Fibroblast of villous mesenchyme (primary cell): ENCODE data around the gene CDC42EP5. TPM values are rescaled to one million over a fixed set of nuclear protein-coding genes. Genes with fewer than 3 reads are reported as not detected.

Source experiments
- DNase-seq: peaks from one replicate; pipeline ENCODE4 v3.0.0-alpha.2; 2010; ENCODE audit warnings: low read depth
- H3K4me3 ChIP-seq: 2 replicates; pipeline ENCODE4 v1.5.1; 2011; ENCODE audit warnings: low read depth, mild to moderate bottlenecking, low read length
- CTCF ChIP-seq: IDR thresholded peaks from 2 replicates; pipeline ENCODE4 v1.5.1; 2012; ENCODE audit warnings: low read depth, mild to moderate bottlenecking, low read length; ENCODE audit not compliant: insufficient read depth
- small RNA-seq: library from RNA; depleted of rRNA; stranded (forward); fragments of <200 nt; gene quantifications from one replicate; pipeline ENCODE3, GENCODE V24; 2012
- total RNA-seq: library from RNA; depleted of rRNA; stranded (reverse); fragments of >200 nt; gene quantifications from 2 replicates; pipeline ENCODE4 v1.2.3, GENCODE V29; 2012

The CDC42EP5 gene
- total RNA-seq, 1 donor, result 12.5 TPM

GRCh38 chr19:54416695-54417491 is 56.2 kb downstream of the CDC42EP5 start:
- no peak for DNase-seq
- no peak overlapping the region for H3K4me3 ChIP-seq
- TF ChIP-seq CTCF, result no peak

DNA sequence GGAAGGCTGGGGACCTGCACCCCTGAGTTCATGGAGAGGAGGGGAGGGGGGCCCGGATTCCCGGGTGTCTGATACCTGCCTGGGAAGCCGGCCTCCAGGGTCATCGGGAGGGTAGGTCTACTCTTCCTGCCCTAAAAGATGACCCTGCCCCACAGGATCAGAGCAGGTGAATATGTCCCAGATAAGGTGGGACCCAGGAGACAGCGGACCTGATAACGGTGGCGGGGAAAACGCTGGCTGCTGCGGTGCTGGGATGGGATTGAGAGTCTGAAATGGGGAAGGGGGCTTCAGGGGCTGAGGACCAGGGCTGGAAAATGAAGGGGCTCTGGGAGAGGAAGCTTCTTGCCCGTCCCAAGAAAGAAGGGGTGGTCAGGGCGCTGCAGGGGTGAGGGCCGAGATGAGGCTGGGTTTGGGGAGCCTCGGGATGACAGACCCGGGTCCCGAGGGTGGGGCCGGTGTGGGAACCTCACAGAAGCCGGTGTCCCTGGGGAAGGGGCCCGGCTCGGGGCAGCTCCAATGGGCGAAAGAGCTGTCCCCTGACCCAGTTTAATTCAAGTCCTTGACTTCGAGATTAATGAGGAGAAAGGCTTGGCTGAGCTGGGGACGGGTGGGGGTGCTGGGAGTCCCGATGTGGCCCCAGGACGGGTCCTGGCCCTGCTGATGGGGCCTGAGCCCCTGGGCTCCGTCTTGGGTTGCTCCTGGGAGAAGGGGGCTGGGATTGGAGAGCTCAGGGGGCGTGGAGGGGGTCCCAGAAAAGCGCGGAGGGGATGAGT is 57.0 kb downstream of the CDC42EP5 start:
- no peak for DNase-seq
- no peak for TF ChIP-seq CTCF
- H3K4me3 ChIP-seq, result no peak overlapping the region

DNA sequence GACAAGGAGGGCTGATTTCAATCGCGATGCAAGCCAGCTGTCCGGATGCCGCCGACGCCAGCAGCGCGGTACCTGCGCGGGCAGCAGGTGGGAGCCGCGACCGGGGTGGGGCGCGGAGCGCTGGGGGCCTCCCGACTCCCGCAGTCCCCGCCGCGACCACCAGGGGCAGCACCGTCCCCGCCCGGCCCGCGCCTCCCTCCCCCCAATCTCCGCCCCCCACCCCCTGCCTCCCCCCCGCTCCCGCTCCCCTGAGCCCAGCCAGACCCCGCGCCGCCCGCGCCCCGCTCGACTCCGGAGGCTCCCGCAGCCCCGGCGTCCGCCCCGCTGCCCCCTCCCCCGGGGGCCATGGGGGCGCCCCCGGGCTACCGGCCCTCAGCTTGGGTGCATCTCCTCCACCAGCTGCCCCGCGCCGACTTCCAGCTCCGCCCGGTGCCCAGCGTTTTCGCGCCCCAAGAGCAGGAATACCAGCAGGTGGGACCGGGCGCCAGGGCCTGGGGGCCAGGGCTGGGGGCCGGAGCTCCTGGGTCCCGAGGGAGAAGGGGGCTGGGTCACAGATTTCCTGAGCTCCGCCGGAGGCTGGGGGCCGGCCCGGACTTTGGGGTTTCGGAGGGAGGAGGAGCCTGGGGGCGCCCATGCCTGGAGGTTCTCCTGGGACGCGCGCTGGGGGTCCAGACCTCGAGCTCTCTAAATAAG is 57.7 kb downstream of the CDC42EP5 start, which contains the start of gene TTYH1:
Gene TTYH1 (plus strand): TSS at position 257 of the 693 bp plus-strand sequence. CDS start 89 bp downstream, at position 346.
- no peak for TF ChIP-seq CTCF
- DNase-seq, result no peak
- H3K4me3 ChIP-seq, result no peak within 1 kb of the TSS

Small RNA genes within 50 kb of the gene (small RNA-seq; reads per million reads assigned to genes)
- not detected for gene AC245884.3

Other genes with a start within 250 kb of the CDC42EP5 start
- not detected in 2 replicates for gene LILRA6, start 230.5 kb downstream of the CDC42EP5 start, total RNA-seq
- gene LILRB5, start 216.0 kb downstream of the CDC42EP5 start, total RNA-seq, result not detected in 2 replicates
- not detected in 2 replicates for gene LILRB2, start 192.2 kb downstream of the CDC42EP5 start, total RNA-seq
- not detected in 2 replicates for gene LILRA5, start 160.1 kb downstream of the CDC42EP5 start, total RNA-seq
- not detected in 2 replicates for gene LILRA4, start 134.1 kb downstream of the CDC42EP5 start, total RNA-seq
- gene LAIR1, start 108.4 kb downstream of the CDC42EP5 start, total RNA-seq, result under 0.01 TPM in 1 of 2 replicates, not detected in the other
- gene TTYH1, start 57.8 kb downstream of the CDC42EP5 start, total RNA-seq, result not detected in 2 replicates
- gene LENG8, start 24.1 kb downstream of the CDC42EP5 start, total RNA-seq, result 39.7 and 40.6 TPM in 2 replicates
- 5.2 and 7.1 TPM in 2 replicates for gene LENG9, start 9.5 kb downstream of the CDC42EP5 start, total RNA-seq
- gene LAIR2, start 29.5 kb upstream of the CDC42EP5 start, total RNA-seq, result not detected in 2 replicates
- not detected in 2 replicates for gene LILRA2, start 100.5 kb upstream of the CDC42EP5 start, total RNA-seq
- not detected in 2 replicates for gene LILRA1, start 120.3 kb upstream of the CDC42EP5 start, total RNA-seq
- not detected in 2 replicates for gene LILRB1, start 157.2 kb upstream of the CDC42EP5 start, total RNA-seq
- not detected in 2 replicates for gene LILRB4, start 189.7 kb upstream of the CDC42EP5 start, total RNA-seq